AG09309 (cell line): Measurements from ENCODE around the gene C1orf87.

Experiments used
- DNase-seq: peaks from one replicate; pipeline ENCODE4 v3.0.0-alpha.2; 2010; ENCODE audit warnings: low read depth
- H3K4me3 ChIP-seq: 2 replicates; pipeline ENCODE4 v1.5.1; 2011; ENCODE audit warnings: mild to moderate bottlenecking, low read depth, low read length, moderate library complexity; ENCODE audit not compliant: control insufficient read depth
- CTCF ChIP-seq: IDR thresholded peaks from 2 replicates; pipeline ENCODE4 v1.5.1; 2011; ENCODE audit warnings: mild to moderate bottlenecking, low read depth, low read length, inconsistent platforms; ENCODE audit not compliant: insufficient read depth, control insufficient read depth; ENCODE audit errors: missing control alignments

C1orf87 gene

DNA sequence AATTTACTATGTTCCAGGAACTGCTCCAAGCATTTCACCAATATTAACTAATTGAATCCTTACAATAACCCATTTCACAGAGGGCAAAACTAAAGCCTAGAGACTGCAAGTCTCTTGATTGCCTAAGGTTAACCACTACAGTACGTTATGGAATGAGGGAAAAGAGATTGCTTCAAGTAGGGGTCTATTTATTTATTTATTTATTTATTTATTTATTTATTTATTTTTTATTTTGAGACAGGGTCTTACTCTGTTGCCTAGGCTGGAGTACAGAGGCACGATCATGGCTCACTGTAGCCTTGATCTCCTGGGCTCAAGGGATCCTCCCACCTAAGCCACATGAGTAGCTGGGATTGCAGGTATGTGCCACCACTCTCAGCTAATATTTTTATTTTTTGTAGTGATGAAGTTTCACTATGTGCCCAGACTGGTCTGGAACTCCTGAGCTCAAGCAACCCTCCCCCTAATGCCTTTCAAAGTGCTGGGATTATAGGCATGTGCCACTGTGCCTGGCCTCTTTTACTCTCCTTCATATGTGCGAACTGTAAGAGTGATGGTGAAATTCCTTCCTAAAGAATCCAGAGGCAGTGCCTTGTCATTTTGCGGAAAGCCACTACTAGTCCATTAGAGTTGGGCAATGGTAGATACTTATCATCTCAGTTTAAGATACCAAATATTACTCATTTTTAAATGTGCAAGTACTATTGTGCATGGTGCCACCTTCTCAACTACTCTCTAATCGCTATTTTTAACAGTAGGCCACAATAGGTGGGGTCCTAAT lies 81.3 kb downstream of the C1orf87 start:
- no peak for TF ChIP-seq CTCF
- H3K4me3 ChIP-seq = no peak overlapping the region
- DNase-seq = no peak

DNA sequence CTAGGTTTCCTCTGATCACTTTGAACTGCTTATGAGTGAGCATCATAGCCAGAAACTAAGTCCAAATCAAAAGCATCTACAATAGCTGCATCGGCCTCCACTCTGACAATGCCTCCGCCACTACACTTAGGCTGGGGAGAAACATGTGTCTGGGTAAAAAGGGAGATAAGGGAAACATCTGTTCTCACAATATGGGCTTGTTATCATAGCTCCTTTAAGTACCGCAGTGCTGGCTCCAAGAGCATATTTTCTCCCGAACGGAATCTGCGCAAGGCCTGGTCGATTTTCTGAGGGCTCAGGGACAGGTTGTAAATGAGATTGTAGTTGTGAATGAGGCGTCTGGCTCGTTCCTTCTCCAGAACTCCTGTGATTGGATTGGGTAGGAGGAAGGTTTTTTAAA lies 83.1 kb downstream of the C1orf87 start:
- H3K4me3 ChIP-seq = no peak overlapping the region
- no peak for TF ChIP-seq CTCF
- no peak for DNase-seq

GRCh38 chr1:59986516-59987310 lies 86.9 kb downstream of the C1orf87 start:
- no peak for TF ChIP-seq CTCF
- no peak overlapping the region for H3K4me3 ChIP-seq
- no peak for DNase-seq

- no peak overlapping the region for H3K4me3 ChIP-seq
- no peak for TF ChIP-seq CTCF
- DNase-seq = no peak
These were observed 87.6 kb downstream of the C1orf87 start for GRCh38 chr1:59985911-59986515.

GRCh38 chr1:59979666-59980065 lies 93.9 kb downstream of the C1orf87 start:
- TF ChIP-seq CTCF = no peak
- H3K4me3 ChIP-seq = no peak overlapping the region
- no peak for DNase-seq

- no peak for DNase-seq
- no peak for TF ChIP-seq CTCF
- no peak overlapping the region for H3K4me3 ChIP-seq
These were observed 95.1 kb downstream of the C1orf87 start for GRCh38 chr1:59978511-59978910.
